Measurements from ENCODE around the gene GPD1L. TPM values are rescaled to one million over a fixed set of nuclear protein-coding genes. Genes with fewer than 3 reads are reported as not detected.

Gene GPD1L
- polyA plus RNA-seq, 1 donor (not counting 4 experiments of a cell fraction or from before 2014, with no cell fraction given), result 4.5 TPM

GRCh38 chr3:32138545-32139104 lies 32.2 kb downstream of the GPD1L start:
- Histone ChIP-seq H3K4me2 (ENCODE audit: control insufficient read depth, extremely low read depth, insufficient read depth, low read depth, low read length) (no peak overlapping the region), H3K27me3 (ENCODE audit: control insufficient read depth, extremely low read depth, insufficient read depth, low read length) (no peaks in the 10 kb centered on the region), H3K9me3 (ENCODE audit: control insufficient read depth, low read depth, low read length) (no peaks in the 10 kb centered on the region), H3K27ac (ENCODE audit: control insufficient read depth, insufficient read depth, low read length) (no peak overlapping the region), H3K4me3 (ENCODE audit: control insufficient read depth in 2 of 3, extremely low read depth in 1 of 3, insufficient read depth in 2 of 3, low read depth in 1 of 3, low read length in 3 of 3) (no peak overlapping the region), H3K9me1 (ENCODE audit: control insufficient read depth, extremely low read depth, insufficient read depth, low read length) (no peaks in the 10 kb centered on the region), H3K4me1 (ENCODE audit: control insufficient read depth, extremely low read depth, insufficient read depth, low read length) (no peaks in the 10 kb centered on the region), H4K20me1 (ENCODE audit: control insufficient read depth, extremely low read depth, insufficient read depth, low read length) (no peaks in the 10 kb centered on the region), H3K9ac (ENCODE audit: control insufficient read depth, extremely low read depth, insufficient read depth, low read length) (no peak overlapping the region), H3K36me3 (ENCODE audit: control insufficient read depth in 2 of 2, extremely low read depth in 1 of 2, insufficient read depth in 2 of 2, low read length in 2 of 2) (no peaks in the 10 kb centered on the region), H2AFZ (ENCODE audit: control insufficient read depth, low read length) (no peak overlapping the region), H3K79me2 (ENCODE audit: control insufficient read depth, insufficient read depth, low read length) (no peaks in the 10 kb centered on the region)
- TF ChIP-seq EZH2 (IDR thresholded peaks at IDR 0.05; ENCODE audit: low read length), result no peak
- no peak for TF ChIP-seq CTCF (optimal IDR thresholded peaks at IDR 0.05 in 1 of 3, IDR thresholded peaks at IDR 0.05 in 1 of 3, conservative IDR thresholded peaks at IDR 0.05 in 1 of 3; ENCODE audit: extremely low read depth in 1 of 3, insufficient read depth in 2 of 3, low read length in 3 of 3)
- dilution Hi-C loops (cut with MboI; ENCODE audit: extremely low pct_ligation_motif_present, low sequenced_read_pairs), result loop anchor here (25.0 kb wide), 1 partner anchor 126 kb away; no protein-coding TSS in a partner anchor
- FAIRE-seq, result no peak
- DNase-seq (ENCODE audit: low read depth, low spot score), result no peak

GRCh38 chr3:32140943-32141342 lies 34.5 kb downstream of the GPD1L start:
- dilution Hi-C loops (cut with MboI; ENCODE audit: extremely low pct_ligation_motif_present, low sequenced_read_pairs), result loop anchor here (25.0 kb wide), 1 partner anchor 129 kb away; no protein-coding TSS in a partner anchor
- H3K9ac ChIP-seq (ENCODE audit: control insufficient read depth, extremely low read depth, insufficient read depth, low read length), result no peak overlapping the region
- no peak overlapping the region for H3K4me2 ChIP-seq (ENCODE audit: control insufficient read depth, extremely low read depth, insufficient read depth, low read depth, low read length)
- DNase-seq (ENCODE audit: low read depth, low spot score), result no peak
- no peaks in the 10 kb centered on the region for H3K9me1 ChIP-seq (ENCODE audit: control insufficient read depth, extremely low read depth, insufficient read depth, low read length)
- H3K27ac ChIP-seq (ENCODE audit: control insufficient read depth, insufficient read depth, low read length), result no peak overlapping the region
- H2AFZ ChIP-seq (ENCODE audit: control insufficient read depth, low read length), result no peak overlapping the region
- H3K27me3 ChIP-seq (ENCODE audit: control insufficient read depth, extremely low read depth, insufficient read depth, low read length), result no peaks in the 10 kb centered on the region
- H3K79me2 ChIP-seq (ENCODE audit: control insufficient read depth, insufficient read depth, low read length), result no peaks in the 10 kb centered on the region
- no peaks in the 10 kb centered on the region for H3K9me3 ChIP-seq (ENCODE audit: control insufficient read depth, low read depth, low read length)
- no peaks in the 10 kb centered on the region for H4K20me1 ChIP-seq (ENCODE audit: control insufficient read depth, extremely low read depth, insufficient read depth, low read length)
- TF ChIP-seq EZH2 (IDR thresholded peaks at IDR 0.05; ENCODE audit: low read length), result no peak
- no peak for TF ChIP-seq CTCF (optimal IDR thresholded peaks at IDR 0.05 in 1 of 3, IDR thresholded peaks at IDR 0.05 in 1 of 3, conservative IDR thresholded peaks at IDR 0.05 in 1 of 3; ENCODE audit: extremely low read depth in 1 of 3, insufficient read depth in 2 of 3, low read length in 3 of 3)
- no peaks in the 10 kb centered on the region for H3K36me3 ChIP-seq (ENCODE audit: control insufficient read depth in 2 of 2, extremely low read depth in 1 of 2, insufficient read depth in 2 of 2, low read length in 2 of 2)
- H3K4me1 ChIP-seq (ENCODE audit: control insufficient read depth, extremely low read depth, insufficient read depth, low read length), result peaks cover 4% of the 10 kb centered on the region
- FAIRE-seq, result no peak
- no peak overlapping the region for H3K4me3 ChIP-seq (ENCODE audit: control insufficient read depth in 2 of 3, extremely low read depth in 1 of 3, insufficient read depth in 2 of 3, low read depth in 1 of 3, low read length in 3 of 3)

All from keratinocyte (primary cell).